SK-N-MC (cell line): ENCODE results near the gene ANKLE1.
"Not testable (repeated sequence)": the region's sequence is repeated elsewhere in the genome, so short reads cannot be mapped to it uniquely, and the experiment has no call there.

Source experiments
- EZH2 ChIP-seq: fragments of 200-600 bp; sonication (generic); IDR thresholded peaks from one replicate; pipeline ENCODE4 v1.6.1; 2017; ENCODE audit warnings: antibody characterized with exemption
- FOXP2 ChIP-seq: optimal IDR thresholded peaks from 2 replicates; pipeline ENCODE3; 2011; ENCODE audit warnings: mild to moderate bottlenecking, moderate library complexity; ENCODE audit not compliant: insufficient read depth; ENCODE audit errors: extremely low read length, control extremely low read depth
- POLR2AphosphoS5 ChIP-seq: IDR thresholded peaks from 2 replicates; pipeline ENCODE4 v1.6.1; 2012; ENCODE audit warnings: mild to moderate bottlenecking, low read depth, low read length, borderline replicate concordance

DNA sequence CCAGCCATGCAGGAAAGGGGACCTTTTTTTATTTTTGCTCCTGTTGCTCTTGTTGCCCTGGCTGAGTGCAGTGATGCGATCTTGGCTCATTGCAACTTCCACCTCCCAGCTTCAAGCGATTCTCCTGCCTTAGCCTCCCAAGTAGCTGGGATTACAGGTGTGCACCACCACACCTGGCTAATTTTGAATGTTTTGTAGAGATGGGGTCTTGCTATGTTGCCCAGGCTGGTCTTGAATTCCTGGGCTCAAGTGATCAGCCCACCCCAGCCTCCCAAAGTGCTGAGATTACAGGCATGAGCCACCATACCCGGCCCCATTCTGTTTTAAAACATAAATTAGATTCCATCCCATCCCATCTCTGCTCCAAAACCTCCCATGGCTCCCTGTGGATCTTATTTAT lies 6.8 kb upstream of the ANKLE1 start:
- not testable (repeated sequence) for TF ChIP-seq POLR2AphosphoS5, EZH2, FOXP2
